GM18502 (cell line): ENCODE measurements around the gene C2CD4B.

Source experiments
- ATAC-seq: cut with Tn5 transposase; IDR thresholded peaks from one replicate; pipeline ENCODE4 v1.9.1; 2021; ENCODE audit warnings: mild to moderate bottlenecking; ENCODE audit not compliant: unreplicated experiment, poor library complexity

Gene C2CD4B

GRCh38 chr15:62120776-62121175 lies 44.3 kb downstream of the C2CD4B start:
- no peak for ATAC-seq

GRCh38 chr15:62119874-62120273 lies 45.2 kb downstream of the C2CD4B start:
- no peak for ATAC-seq

GRCh38 chr15:62119227-62119864 lies 45.7 kb downstream of the C2CD4B start:
- ATAC-seq: no peak

GRCh38 chr15:62118520-62119226 lies 46.4 kb downstream of the C2CD4B start:
- no peak for ATAC-seq

GRCh38 chr15:62115847-62116246 lies 49.2 kb downstream of the C2CD4B start:
- ATAC-seq: no peak
